Ishikawa (cell line): Measurements from ENCODE around the gene SMIM3.

Experiments used
- FOXM1 ChIP-seq: IDR thresholded peaks from 2 replicates; pipeline ENCODE4 v1.6.1; 2012; ENCODE audit warnings: low read depth, borderline replicate concordance
- RAD21 ChIP-seq: IDR thresholded peaks from 2 replicates; pipeline ENCODE4 v1.6.1; 2012; ENCODE audit warnings: low read depth
- TAF1 ChIP-seq: IDR thresholded peaks from 2 replicates; pipeline ENCODE4 v1.6.1; 2012; ENCODE audit warnings: low read depth, mild to moderate bottlenecking
- TCF12 ChIP-seq: IDR thresholded peaks from 2 replicates; pipeline ENCODE4 v1.6.1; 2012; ENCODE audit warnings: low read depth
- USF1 ChIP-seq: IDR thresholded peaks from 2 replicates; pipeline ENCODE4 v1.6.1; 2012
- ZBTB7A ChIP-seq: IDR thresholded peaks from 2 replicates; pipeline ENCODE4 v1.6.1; 2012; ENCODE audit warnings: low read depth

- TF ChIP-seq TAF1 (no peak), FOXM1 (no peak), RAD21 (no peak), USF1 (no peak), TCF12 (no peak), ZBTB7A (no peak)
These were observed 20.4 kb upstream of the SMIM3 start for GRCh38 chr5:150758203-150758530.
